K562 (cell line): ENCODE measurements around the gene NSUN3. TPM values are rescaled to one million over a fixed set of nuclear protein-coding genes. Genes with fewer than 3 reads are reported as not detected.
A peak's percentile ranks its signal among the peaks of the same experiment; 100 is the strongest.

ENCODE experiments used
- ARID1B ChIP-seq: fragments of 450-650 bp; IDR thresholded peaks from 2 replicates; pipeline ENCODE4 v1.6.1; 2016; ENCODE audit warnings: antibody characterized with exemption, mild to moderate bottlenecking, inconsistent platforms
- ASH1L ChIP-seq: fragments of 450-650 bp; IDR thresholded peaks from 2 replicates; pipeline ENCODE4 v1.6.1; 2018; ENCODE audit warnings: borderline replicate concordance, mild to moderate bottlenecking, low read depth; ENCODE audit not compliant: partially characterized antibody
- ERF ChIP-seq: fragments of 450-650 bp; formaldehyde crosslinking; IDR thresholded peaks from 2 replicates; pipeline ENCODE4 v1.4.0; 2020; ENCODE audit warnings: mild to moderate bottlenecking, mixed read lengths
- FOXA1 ChIP-seq: fragments of 450-650 bp; IDR thresholded peaks from 2 replicates; pipeline ENCODE4 v1.6.1; 2016; ENCODE audit warnings: mild to moderate bottlenecking, borderline replicate concordance
- HMG20B ChIP-seq: fragments of 250-450 bp; sonication (Bioruptor Pico); IDR thresholded peaks from 2 replicates; pipeline ENCODE4 v1.5.0; 2021; ENCODE audit warnings: mild to moderate bottlenecking
- HNRNPL ChIP-seq: fragments of 200-400 bp; formaldehyde crosslinking; IDR thresholded peaks from 2 replicates; pipeline ENCODE4 v1.6.1; 2017; ENCODE audit warnings: low read depth, mild to moderate bottlenecking, low read length
- LCOR ChIP-seq: sonication (generic); formaldehyde crosslinking; IDR thresholded peaks from 2 replicates; pipeline ENCODE4 v1.8.0; 2022; ENCODE audit warnings: mild to moderate bottlenecking, missing genetic modification reagents
- MAFK ChIP-seq: IDR thresholded peaks from 2 replicates; pipeline ENCODE4 v1.6.1; 2011; ENCODE audit warnings: low read length, improper control_type of control experiment
- MTA3 ChIP-seq: fragments of 450-650 bp; formaldehyde crosslinking; IDR thresholded peaks from 2 replicates; pipeline ENCODE4 v1.6.1; 2017; ENCODE audit warnings: mild to moderate bottlenecking, borderline replicate concordance
- MXI1 ChIP-seq: IDR thresholded peaks from 2 replicates; pipeline ENCODE4 v1.6.1; 2011; ENCODE audit warnings: low read depth, mild to moderate bottlenecking, improper control_type of control experiment, low read length
- MYC ChIP-seq, 2 experiments: fragments of 250-450 bp in 1 of 2; sonication (Bioruptor Pico) in 1 of 2; IDR thresholded peaks; 2 replicates each; pipeline versions ENCODE4 v1.5.1 to v1.6.1; 2012 to 2021; ENCODE audit warnings: low read depth in 2 of 2, borderline replicate concordance in 1 of 2, improper control_type of control experiment in 1 of 2, low read length in 1 of 2, mild to moderate bottlenecking in 1 of 2, moderate library complexity in 1 of 2
- NEUROD1 ChIP-seq: fragments of 150-350 bp; IDR thresholded peaks from 2 replicates; pipeline ENCODE4 v1.6.1; 2014; ENCODE audit warnings: borderline replicate concordance, low read length, low read depth; ENCODE audit not compliant: partially characterized antibody
- NFIC ChIP-seq: fragments of 450-650 bp; IDR thresholded peaks from 2 replicates; pipeline ENCODE4 v1.6.1; 2017; ENCODE audit warnings: mild to moderate bottlenecking, inconsistent platforms
- NR2C2 ChIP-seq, 2 experiments: fragments of 200-800 bp in 1 of 2; sonication (Bioruptor generic) in 1 of 2; sonication (generic) in 1 of 2; formaldehyde crosslinking in 1 of 2; IDR thresholded peaks; 2 replicates each; pipeline versions ENCODE4 v1.6.1 to v1.8.0; 2016 to 2022; ENCODE audit warnings: mild to moderate bottlenecking in 1 of 2, missing compliant biosample characterization in 1 of 2, missing genetic modification characterization in 1 of 2, missing genetic modification reagents in 1 of 2
- POU5F1 ChIP-seq: fragments of 150-350 bp; IDR thresholded peaks from 2 replicates; pipeline ENCODE4 v1.6.1; 2014; ENCODE audit warnings: borderline replicate concordance, low read length, low read depth, mild to moderate bottlenecking; ENCODE audit not compliant: partially characterized antibody
- PYGO2 ChIP-seq: fragments of 450-650 bp; IDR thresholded peaks from 2 replicates; pipeline ENCODE4 v1.6.1; 2016; ENCODE audit warnings: mild to moderate bottlenecking, missing genetic modification characterization, moderate library complexity, missing compliant biosample characterization
- SPI1 ChIP-seq: IDR thresholded peaks from 2 replicates; pipeline ENCODE4 v1.6.1; 2011; ENCODE audit warnings: low read depth, low read length, control low read depth, borderline replicate concordance
- SRSF9 ChIP-seq: fragments of 200-400 bp; formaldehyde crosslinking; IDR thresholded peaks from 2 replicates; pipeline ENCODE4 v1.6.1; 2017; ENCODE audit warnings: low read depth, low read length, borderline replicate concordance
- U2AF1 ChIP-seq: fragments of 200-400 bp; formaldehyde crosslinking; optimal IDR thresholded peaks from 2 replicates; pipeline ENCODE3; 2017; ENCODE audit warnings: mild to moderate bottlenecking, low read depth, low read length, moderate library complexity
- ZKSCAN8 ChIP-seq: fragments of 200-800 bp; sonication (Bioruptor generic); IDR thresholded peaks from 2 replicates; pipeline ENCODE4 v1.6.1; 2016; ENCODE audit warnings: missing genetic modification characterization, missing compliant biosample characterization
- ZNF311 ChIP-seq: fragments of 250-450 bp; sonication (Bioruptor Pico); IDR thresholded peaks from 2 replicates; pipeline ENCODE4 v1.4.0; 2020; ENCODE audit warnings: mild to moderate bottlenecking, moderate library complexity
- ZNF444 ChIP-seq: fragments of 250-450 bp; sonication (Bioruptor Pico); IDR thresholded peaks from 2 replicates; pipeline ENCODE4 v1.4.0; 2020; ENCODE audit warnings: mild to moderate bottlenecking, moderate library complexity
- ZNF79 ChIP-seq: fragments of 250-450 bp; sonication (Bioruptor Pico); IDR thresholded peaks from 2 replicates; pipeline ENCODE4 v1.4.0; 2020; ENCODE audit warnings: low read depth, mild to moderate bottlenecking, moderate library complexity
- polyA plus RNA-seq, 8 experiments: library from polyadenylated mRNA; depleted of rRNA in 4 of 8; stranded (reverse) in 5 of 8; unstranded in 3 of 8; fragments of >200 nt; fragmentation: Nextera tagmentation in 2 of 8; fragmentation: Illumina TruSeq in 1 of 8; extraction: Ambion mirVana in 2 of 8; extraction: Trizol in 1 of 8; gene quantifications; 2 replicates each; pipeline versions ENCODE4 v1.2.1 to v1.2.3, GENCODE V29; 2011 to 2014; ENCODE audit warnings: inconsistent platforms in 1 of 8, missing spikeins in 1 of 8
- total RNA-seq, 7 experiments: library from RNA; depleted of rRNA in 6 of 7; stranded (reverse); fragments of >200 nt in 6 of 7; fragmentation: Illumina TruSeq in 2 of 7; extraction: Trizol in 2 of 7; gene quantifications; 2 replicates each; pipeline versions ENCODE4 v1.2.1 to v1.2.3, GENCODE V29; 2011 to 2021; ENCODE audit warnings: low replicate concordance in 1 of 7
- TF ChIP-seq, protein P1 (sequence below): sonication (generic); formaldehyde crosslinking; IDR thresholded peaks from 2 replicates; pipeline ENCODE4 v1.8.1; 2023; ENCODE audit warnings: mild to moderate bottlenecking, missing genetic modification reagents
- TF ChIP-seq, protein P2 (sequence below): fragments of 250-450 bp; sonication (Bioruptor Pico); IDR thresholded peaks from 2 replicates; pipeline ENCODE4 v1.4.0; 2020

NSUN3 gene
- total and polyA plus RNA-seq, 9 of the 15 experiments (the other 6 are each of a cell fraction or from before 2014, with no cell fraction given), result 4.4 to 12.3 (median 7.6) TPM

DNA sequence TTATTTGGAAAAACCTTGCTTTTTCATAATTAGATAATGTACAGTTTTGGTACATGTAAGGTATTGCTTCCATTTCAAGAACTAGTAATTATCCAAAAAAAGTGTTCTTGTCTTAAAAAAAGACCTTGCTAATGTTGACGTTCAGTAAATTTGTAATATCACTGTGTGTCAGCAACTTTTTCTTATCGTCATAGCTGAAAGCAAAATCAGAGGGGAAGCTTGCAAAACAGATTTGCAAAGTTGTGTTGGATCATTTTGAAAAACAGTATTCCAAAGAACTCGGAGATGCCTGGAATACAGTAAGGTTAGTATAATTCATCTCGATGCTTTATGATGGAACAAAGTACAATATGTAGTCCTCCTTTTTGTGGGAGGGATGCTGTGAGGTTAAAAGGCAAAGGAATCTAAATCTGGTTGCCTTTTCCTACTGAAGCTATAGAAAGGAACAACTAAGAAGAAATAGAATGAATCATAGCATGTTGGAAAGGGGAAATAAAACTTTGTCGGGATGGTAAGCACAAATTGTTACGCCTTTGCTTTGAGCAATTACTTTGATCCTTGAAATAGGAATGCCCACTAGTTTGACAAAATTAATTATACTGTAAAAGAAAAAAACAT, 1.5 kb downstream of the NSUN3 start (continued):
- TF ChIP-seq FOXA1, result no peak
- TF ChIP-seq NFIC, result no peak
- TF ChIP-seq HMG20B (CRISPR knock-in tag), result no peak
- no peak for TF ChIP-seq PYGO2 (tag)
- TF ChIP-seq NR2C2 (CRISPR knock-in tag; IDR thresholded peaks at IDR 0.05), result no peak
- TF ChIP-seq NR2C2 (tag; IDR thresholded peaks at IDR 0.05), result no peak
- TF ChIP-seq ASH1L, result no peak
- no peak for TF ChIP-seq ZNF444 (CRISPR knock-in tag)
- no peak for TF ChIP-seq SRSF9
- no peak for TF ChIP-seq LCOR (CRISPR knock-in tag)
- TF ChIP-seq ARID1B, result peak; percentile 30
- TF ChIP-seq ZNF311 (CRISPR knock-in tag), result no peak
- no peak for TF ChIP-seq U2AF1
- TF ChIP-seq POU5F1, result no peak
- no peak for TF ChIP-seq SPI1
- TF ChIP-seq ZNF79 (CRISPR knock-in tag), result no peak
- TF ChIP-seq MAFK, result peak; percentile 60; the same call in 1 of the 2 replicates
- no peak for TF ChIP-seq HNRNPL
- TF ChIP-seq, protein P1, sequence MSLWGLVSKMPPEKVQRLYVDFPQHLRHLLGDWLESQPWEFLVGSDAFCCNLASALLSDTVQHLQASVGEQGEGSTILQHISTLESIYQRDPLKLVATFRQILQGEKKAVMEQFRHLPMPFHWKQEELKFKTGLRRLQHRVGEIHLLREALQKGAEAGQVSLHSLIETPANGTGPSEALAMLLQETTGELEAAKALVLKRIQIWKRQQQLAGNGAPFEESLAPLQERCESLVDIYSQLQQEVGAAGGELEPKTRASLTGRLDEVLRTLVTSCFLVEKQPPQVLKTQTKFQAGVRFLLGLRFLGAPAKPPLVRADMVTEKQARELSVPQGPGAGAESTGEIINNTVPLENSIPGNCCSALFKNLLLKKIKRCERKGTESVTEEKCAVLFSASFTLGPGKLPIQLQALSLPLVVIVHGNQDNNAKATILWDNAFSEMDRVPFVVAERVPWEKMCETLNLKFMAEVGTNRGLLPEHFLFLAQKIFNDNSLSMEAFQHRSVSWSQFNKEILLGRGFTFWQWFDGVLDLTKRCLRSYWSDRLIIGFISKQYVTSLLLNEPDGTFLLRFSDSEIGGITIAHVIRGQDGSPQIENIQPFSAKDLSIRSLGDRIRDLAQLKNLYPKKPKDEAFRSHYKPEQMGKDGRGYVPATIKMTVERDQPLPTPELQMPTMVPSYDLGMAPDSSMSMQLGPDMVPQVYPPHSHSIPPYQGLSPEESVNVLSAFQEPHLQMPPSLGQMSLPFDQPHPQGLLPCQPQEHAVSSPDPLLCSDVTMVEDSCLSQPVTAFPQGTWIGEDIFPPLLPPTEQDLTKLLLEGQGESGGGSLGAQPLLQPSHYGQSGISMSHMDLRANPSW (CRISPR knock-in tag), result no peak
- TF ChIP-seq MYC (IDR thresholded peaks at IDR 0.05; ENCODE audit: low read depth, low read length), result no peak
- TF ChIP-seq MYC (CRISPR knock-in tag; IDR thresholded peaks at IDR 0.05; ENCODE audit: borderline replicate concordance, low read depth), result no peak
- TF ChIP-seq NEUROD1, result no peak
- TF ChIP-seq MXI1, result no peak
- no peak for TF ChIP-seq MTA3
- no peak for TF ChIP-seq ZKSCAN8 (CRISPR knock-in tag)
- TF ChIP-seq ERF (CRISPR knock-in tag), result no peak
- TF ChIP-seq, protein P2, sequence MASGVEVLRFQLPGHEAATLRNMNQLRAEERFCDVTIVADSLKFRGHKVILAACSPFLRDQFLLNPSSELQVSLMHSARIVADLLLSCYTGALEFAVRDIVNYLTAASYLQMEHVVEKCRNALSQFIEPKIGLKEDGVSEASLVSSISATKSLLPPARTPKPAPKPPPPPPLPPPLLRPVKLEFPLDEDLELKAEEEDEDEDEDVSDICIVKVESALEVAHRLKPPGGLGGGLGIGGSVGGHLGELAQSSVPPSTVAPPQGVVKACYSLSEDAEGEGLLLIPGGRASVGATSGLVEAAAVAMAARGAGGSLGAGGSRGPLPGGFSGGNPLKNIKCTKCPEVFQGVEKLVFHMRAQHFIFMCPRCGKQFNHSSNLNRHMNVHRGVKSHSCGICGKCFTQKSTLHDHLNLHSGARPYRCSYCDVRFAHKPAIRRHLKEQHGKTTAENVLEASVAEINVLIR, result no peak
